HL-60 (cell line): ENCODE data around the gene HSPH1.

Experiments
- REST ChIP-seq: IDR thresholded peaks from 2 replicates; pipeline ENCODE4 v1.6.1; 2012; ENCODE audit warnings: low read depth; ENCODE audit not compliant: insufficient replicate concordance
- SPI1 ChIP-seq: IDR thresholded peaks from 2 replicates; pipeline ENCODE4 v1.6.1; 2012; ENCODE audit warnings: low read depth, mild to moderate bottlenecking, borderline replicate concordance
- TF ChIP-seq, protein P1 (sequence below): IDR thresholded peaks from one replicate; pipeline ENCODE4 v1.5.1; 2011; ENCODE audit warnings: low read length, control low read depth, inconsistent platforms; ENCODE audit not compliant: insufficient read depth

GRCh38 chr13:31207661-31208552, 46.2 kb upstream of the HSPH1 start:
- TF ChIP-seq, protein P1, sequence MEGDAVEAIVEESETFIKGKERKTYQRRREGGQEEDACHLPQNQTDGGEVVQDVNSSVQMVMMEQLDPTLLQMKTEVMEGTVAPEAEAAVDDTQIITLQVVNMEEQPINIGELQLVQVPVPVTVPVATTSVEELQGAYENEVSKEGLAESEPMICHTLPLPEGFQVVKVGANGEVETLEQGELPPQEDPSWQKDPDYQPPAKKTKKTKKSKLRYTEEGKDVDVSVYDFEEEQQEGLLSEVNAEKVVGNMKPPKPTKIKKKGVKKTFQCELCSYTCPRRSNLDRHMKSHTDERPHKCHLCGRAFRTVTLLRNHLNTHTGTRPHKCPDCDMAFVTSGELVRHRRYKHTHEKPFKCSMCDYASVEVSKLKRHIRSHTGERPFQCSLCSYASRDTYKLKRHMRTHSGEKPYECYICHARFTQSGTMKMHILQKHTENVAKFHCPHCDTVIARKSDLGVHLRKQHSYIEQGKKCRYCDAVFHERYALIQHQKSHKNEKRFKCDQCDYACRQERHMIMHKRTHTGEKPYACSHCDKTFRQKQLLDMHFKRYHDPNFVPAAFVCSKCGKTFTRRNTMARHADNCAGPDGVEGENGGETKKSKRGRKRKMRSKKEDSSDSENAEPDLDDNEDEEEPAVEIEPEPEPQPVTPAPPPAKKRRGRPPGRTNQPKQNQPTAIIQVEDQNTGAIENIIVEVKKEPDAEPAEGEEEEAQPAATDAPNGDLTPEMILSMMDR = no peak
- TF ChIP-seq SPI1 = no peak
- no peak for TF ChIP-seq REST
